SJSA1 (cell line): Measurements from ENCODE around the gene ZNF469. TPM values are rescaled to one million over a fixed set of nuclear protein-coding genes. Genes with fewer than 3 reads are reported as not detected.

Source experiments
- DNase-seq, 2 experiments: peaks; one replicate each; pipeline ENCODE4 v3.0.0-alpha.2; 2015 to 2020; ENCODE audit warnings: low spot score in 2 of 2, low read depth in 1 of 2
- H3K27ac ChIP-seq: fragments of 250-450 bp; sonication (Bioruptor Pico); 2 replicates; pipeline ENCODE4 v1.5.1; 2020; ENCODE audit warnings: mild to moderate bottlenecking, moderate library complexity
- H3K27me3 ChIP-seq: fragments of 250-450 bp; sonication (Bioruptor Pico); replicated peaks from 2 replicates; pipeline ENCODE4 v1.5.1; 2020; ENCODE audit warnings: mild to moderate bottlenecking, moderate library complexity
- H3K36me3 ChIP-seq: fragments of 250-450 bp; sonication (Bioruptor Pico); 2 replicates; pipeline ENCODE4 v1.5.1; 2020; ENCODE audit warnings: mild to moderate bottlenecking
- H3K4me1 ChIP-seq: fragments of 250-450 bp; sonication (Bioruptor Pico); replicated peaks from 2 replicates; pipeline ENCODE4 v1.6.1; 2021; ENCODE audit warnings: mild to moderate bottlenecking
- H3K4me3 ChIP-seq: fragments of 250-450 bp; sonication (Bioruptor Pico); 2 replicates; pipeline ENCODE4 v1.5.1; 2020; ENCODE audit warnings: mild to moderate bottlenecking
- H3K9me3 ChIP-seq: fragments of 250-450 bp; sonication (Bioruptor Pico); replicated peaks from 2 replicates; pipeline ENCODE4 v1.5.1; 2020; ENCODE audit warnings: mild to moderate bottlenecking
- total RNA-seq: library from RNA; depleted of rRNA; stranded (reverse); fragments of >200 nt; shearing (Covaris generic); gene quantifications from 2 replicates; pipeline ENCODE4 v1.2.3, GENCODE V29; 2014

The ZNF469 gene
- total RNA-seq, 1 experiment from 2014 or later, result 3.6 TPM

GRCh38 chr16:88392111-88392510 lies 9.4 kb downstream of the ZNF469 start:
- H3K27me3 ChIP-seq, result no peaks in the 10 kb centered on the region
- no peaks in the 10 kb centered on the region; the same call in 1 of the 2 replicates for H3K9me3 ChIP-seq
- peaks cover 55% of the 10 kb centered on the region for H3K36me3 ChIP-seq
- no peak for DNase-seq
- H3K27ac ChIP-seq, result no peak overlapping the region
- H3K4me1 ChIP-seq, result peaks cover 18% of the 10 kb centered on the region
- no peak overlapping the region for H3K4me3 ChIP-seq

GRCh38 chr16:88392616-88393015 lies 9.9 kb downstream of the ZNF469 start:
- no peak overlapping the region for H3K27ac ChIP-seq
- no peaks in the 10 kb centered on the region; the same call in 1 of the 2 replicates for H3K9me3 ChIP-seq
- peaks cover 13% of the 10 kb centered on the region for H3K4me1 ChIP-seq
- H3K27me3 ChIP-seq, result no peaks in the 10 kb centered on the region
- H3K4me3 ChIP-seq, result no peak overlapping the region
- peaks cover 51% of the 10 kb centered on the region for H3K36me3 ChIP-seq
- DNase-seq, result no peak

- peaks cover 8% of the 10 kb centered on the region for H3K4me1 ChIP-seq
- H3K9me3 ChIP-seq, result no peaks in the 10 kb centered on the region; the same call in 1 of the 2 replicates
- no peak overlapping the region for H3K4me3 ChIP-seq
- no peak for DNase-seq
- H3K27ac ChIP-seq, result no peak overlapping the region
- no peaks in the 10 kb centered on the region for H3K27me3 ChIP-seq
- H3K36me3 ChIP-seq, result peaks cover 51% of the 10 kb centered on the region
These were observed 10.3 kb downstream of the ZNF469 start for GRCh38 chr16:88393034-88393433.

- H3K27ac ChIP-seq, result no peak overlapping the region
- H3K27me3 ChIP-seq, result no peaks in the 10 kb centered on the region
- H3K9me3 ChIP-seq, result no peaks in the 10 kb centered on the region; the same call in 1 of the 2 replicates
- H3K36me3 ChIP-seq, result peaks cover 52% of the 10 kb centered on the region
- DNase-seq, result no peak
- H3K4me3 ChIP-seq, result no peak overlapping the region
- H3K4me1 ChIP-seq, result peaks cover 3% of the 10 kb centered on the region
These were observed 10.8 kb downstream of the ZNF469 start for GRCh38 chr16:88393571-88393970.

DNA sequence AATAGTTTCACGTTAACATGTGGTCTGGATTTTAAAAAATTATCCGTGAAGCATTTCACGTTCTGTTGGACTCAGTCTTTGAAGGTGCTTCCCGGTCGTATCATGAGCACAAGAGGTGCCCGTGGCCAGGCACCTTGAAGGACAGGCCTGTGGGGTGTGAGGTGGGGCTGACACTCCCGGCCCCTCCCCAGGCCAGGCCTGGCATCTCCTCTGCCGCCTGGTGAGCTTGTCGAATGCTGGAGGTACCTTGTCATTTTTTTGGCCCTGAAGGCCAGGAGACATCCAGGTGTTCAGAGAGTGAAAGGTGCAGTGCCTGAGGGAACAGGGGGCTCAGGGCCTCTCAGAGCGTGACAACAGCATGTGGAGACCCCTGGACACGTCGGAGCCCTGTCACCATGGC lies 11.7 kb downstream of the ZNF469 start:
- no peak for DNase-seq
- H3K36me3 ChIP-seq, result peaks cover 54% of the 10 kb centered on the region

GRCh38 chr16:88395669-88396584 lies 13.2 kb downstream of the ZNF469 start:
- Histone ChIP-seq H3K4me3 (no peak overlapping the region), H3K36me3 (peaks cover 52% of the 10 kb centered on the region), H3K27me3 (no peaks in the 10 kb centered on the region), H3K27ac (no peak overlapping the region), H3K4me1 (no peaks in the 10 kb centered on the region), H3K9me3 (no peaks in the 10 kb centered on the region; the same call in 1 of the 2 replicates)
- no peak for DNase-seq

More for the DNA sequence above, 11.7 kb downstream of the ZNF469 start:
- no peaks in the 10 kb centered on the region for H3K4me1 ChIP-seq
- no peak overlapping the region for H3K4me3 ChIP-seq
- no peaks in the 10 kb centered on the region; the same call in 1 of the 2 replicates for H3K9me3 ChIP-seq
- H3K27me3 ChIP-seq, result no peaks in the 10 kb centered on the region
- no peak overlapping the region for H3K27ac ChIP-seq

- H3K9me3 ChIP-seq, result no peaks in the 10 kb centered on the region
- no peaks in the 10 kb centered on the region for H3K4me1 ChIP-seq
- no peak overlapping the region for H3K4me3 ChIP-seq
- H3K27me3 ChIP-seq, result no peaks in the 10 kb centered on the region
- H3K27ac ChIP-seq, result no peak overlapping the region
- DNase-seq, result no peak
- peaks cover 41% of the 10 kb centered on the region for H3K36me3 ChIP-seq
These were observed 15.6 kb downstream of the ZNF469 start for GRCh38 chr16:88398170-88398873.

GRCh38 chr16:88398874-88399178 lies 16.1 kb downstream of the ZNF469 start:
- DNase-seq, result no peak
- Histone ChIP-seq H3K4me3 (no peak overlapping the region), H3K27ac (no peak overlapping the region), H3K27me3 (no peaks in the 10 kb centered on the region), H3K36me3 (peaks cover 38% of the 10 kb centered on the region), H3K9me3 (no peaks in the 10 kb centered on the region), H3K4me1 (no peaks in the 10 kb centered on the region)

GRCh38 chr16:88400186-88400585 lies 17.4 kb downstream of the ZNF469 start:
- no peak for DNase-seq
- no peaks in the 10 kb centered on the region for H3K4me1 ChIP-seq
- H3K4me3 ChIP-seq, result no peak overlapping the region
- H3K36me3 ChIP-seq, result peaks cover 33% of the 10 kb centered on the region
- no peaks in the 10 kb centered on the region for H3K27me3 ChIP-seq
- H3K27ac ChIP-seq, result no peak overlapping the region
- H3K9me3 ChIP-seq, result no peaks in the 10 kb centered on the region

DNA sequence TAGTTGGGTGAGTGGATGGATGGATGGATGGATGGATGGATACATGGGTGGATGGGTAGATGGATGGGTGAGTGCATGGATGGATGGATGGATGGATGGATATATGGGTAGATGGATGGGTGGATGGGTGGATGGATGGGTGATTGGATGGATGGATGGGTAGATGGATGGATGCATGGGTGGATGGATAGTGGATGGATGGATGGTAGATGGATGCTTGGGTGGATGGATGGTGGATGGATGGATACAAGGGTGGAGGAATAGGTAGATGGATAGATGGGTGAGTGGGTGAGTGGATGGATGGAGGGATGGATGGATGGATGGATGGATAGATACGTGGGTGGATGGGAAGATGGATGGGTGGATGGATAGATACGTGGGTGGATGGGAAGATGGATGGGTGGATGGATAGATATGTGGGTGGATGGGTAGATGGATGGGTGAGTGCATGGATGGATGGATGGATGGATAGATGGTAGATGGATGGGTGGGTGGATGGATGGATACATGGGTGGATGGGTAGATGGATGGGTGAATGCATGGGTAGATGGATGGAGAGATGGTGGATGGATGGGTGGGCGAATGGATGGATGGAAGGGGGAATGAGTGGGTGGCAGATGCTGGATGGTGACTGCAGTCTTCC lies 19.0 kb downstream of the ZNF469 start:
- H3K36me3 ChIP-seq, result peaks cover 41% of the 10 kb centered on the region
- H3K9me3 ChIP-seq, result no peaks in the 10 kb centered on the region
- H3K4me3 ChIP-seq, result no peak overlapping the region
- no peaks in the 10 kb centered on the region for H3K27me3 ChIP-seq
- H3K27ac ChIP-seq, result no peak overlapping the region
- no peaks in the 10 kb centered on the region for H3K4me1 ChIP-seq
- no peak for DNase-seq

DNA sequence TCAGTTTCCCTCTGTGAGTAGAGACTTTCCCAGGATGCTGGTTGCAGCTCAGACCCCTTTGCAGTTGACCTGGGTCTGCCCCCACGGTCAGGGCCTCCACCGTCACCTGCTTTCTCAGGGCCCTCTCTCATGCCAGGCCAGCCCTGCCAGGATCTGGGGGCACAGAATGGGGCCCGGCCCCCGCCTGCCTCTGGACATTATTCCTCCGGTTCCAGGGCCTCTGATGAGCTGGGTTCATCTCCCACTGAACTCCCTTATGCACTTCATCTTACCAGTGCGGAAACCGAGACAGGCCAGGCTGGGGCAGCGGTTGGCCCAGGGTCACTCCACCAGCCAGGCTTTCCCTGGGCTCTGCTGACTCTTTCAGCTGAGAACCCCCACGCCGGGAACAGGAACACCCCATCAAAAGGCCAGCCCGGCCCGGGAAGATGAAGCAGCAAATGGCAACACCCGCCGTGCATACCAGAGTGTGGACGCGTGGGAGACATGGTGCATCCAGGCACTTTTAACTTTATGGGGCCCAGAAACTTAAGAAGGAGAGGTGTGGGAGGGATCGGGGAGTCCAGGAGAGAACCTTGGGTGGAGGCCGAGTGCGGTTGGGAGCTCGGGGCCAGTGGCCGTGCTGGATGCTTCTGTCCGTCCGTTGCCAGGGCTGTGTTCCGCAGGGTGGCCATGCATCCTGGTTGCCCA lies 19.9 kb downstream of the ZNF469 start:
- Histone ChIP-seq H3K27ac (no peak overlapping the region), H3K36me3 (peaks cover 47% of the 10 kb centered on the region), H3K9me3 (no peaks in the 10 kb centered on the region), H3K4me1 (no peaks in the 10 kb centered on the region), H3K27me3 (no peaks in the 10 kb centered on the region), H3K4me3 (no peak overlapping the region)
- no peak for DNase-seq

- Histone ChIP-seq H3K4me3 (no peak overlapping the region), H3K27me3 (no peaks in the 10 kb centered on the region), H3K9me3 (no peaks in the 10 kb centered on the region), H3K36me3 (peaks cover 38% of the 10 kb centered on the region), H3K27ac (no peak overlapping the region), H3K4me1 (no peaks in the 10 kb centered on the region)
- DNase-seq, result no peak
These were observed 21.2 kb downstream of the ZNF469 start for GRCh38 chr16:88403794-88404581.

GRCh38 chr16:88404769-88405168 lies 22.0 kb downstream of the ZNF469 start:
- Histone ChIP-seq H3K4me1 (no peaks in the 10 kb centered on the region), H3K9me3 (no peaks in the 10 kb centered on the region), H3K27ac (no peak overlapping the region), H3K4me3 (no peak overlapping the region), H3K36me3 (peaks cover 31% of the 10 kb centered on the region), H3K27me3 (no peaks in the 10 kb centered on the region)
- DNase-seq, result no peak
